ENCODE data around the gene RCSD1. TPM values are rescaled to one million over a fixed set of nuclear protein-coding genes. Genes with fewer than 3 reads are reported as not detected.

RCSD1 gene
- polyA plus RNA-seq, 3 donors, result 116 to 218 (median 216) TPM

GRCh38 chr1:167623951-167624350 lies 6.1 kb upstream of the RCSD1 start:
- Histone ChIP-seq H3K36me3 (replicated peaks in 1 of 2; ENCODE audit: control insufficient read depth in 1 of 2, insufficient read depth in 2 of 2, low read length in 2 of 2) (no peaks in the 10 kb centered on the region), H3K9ac (ENCODE audit: insufficient read depth, low read length, poor library complexity, severe bottlenecking) (no peak overlapping the region), H3K79me2 (ENCODE audit: insufficient read depth, low read length) (peaks cover 22% of the 10 kb centered on the region), H2AFZ (ENCODE audit: insufficient read depth, low read depth, low read length, poor library complexity, severe bottlenecking) (no peak overlapping the region), H4K20me1 (ENCODE audit: insufficient read depth, low read length) (no peaks in the 10 kb centered on the region), H3K4me2 (replicated peaks; ENCODE audit: extremely low read depth, low read length, poor library complexity, severe bottlenecking) (no peak overlapping the region), H3K9me3 (replicated peaks in 1 of 2; ENCODE audit: control insufficient read depth in 1 of 2, insufficient read depth in 1 of 2, low read length in 2 of 2) (no peaks in the 10 kb centered on the region), H3K27ac (ENCODE audit: low read depth in 1 of 2, low read length in 2 of 2) (no peak overlapping the region), H3K4me3 (replicated peaks in 1 of 3; ENCODE audit: low read depth in 2 of 3, low read length in 3 of 3) (no peak overlapping the region), H3K27me3 (ENCODE audit: control insufficient read depth in 2 of 2, insufficient read depth in 2 of 2, low read length in 2 of 2) (no peaks in the 10 kb centered on the region), H3K4me1 (ENCODE audit: control insufficient read depth in 1 of 2, insufficient read depth in 2 of 2, low read length in 2 of 2) (peaks cover 47 to 63% of the 10 kb centered on the region in 2 donors)
- Mint-ChIP-seq H3K27ac (peak overlapping the region; percentile 8 to 86 (median 40)), H3K4me3 (no peak overlapping the region), H3K9me3 (peaks cover 0 to 5% (median 0%) of the 10 kb centered on the region in 7 donors), H3K36me3 (no peaks in the 10 kb centered on the region), H3K4me1 (peaks cover 67% of the 10 kb centered on the region), H3K27me3 (ENCODE audit: low read depth in 3 of 3) (peaks cover 0 to 2% (median 0%) of the 10 kb centered on the region in 3 donors)
- WGBS (ENCODE audit: insufficient coverage), result 20% methylated on average over 1 of the region's 3 CpGs
- intact Hi-C loops (cut with micrococcal nuclease), result no loop called here
- DNase-seq, result peak in 2 of 3 donors; percentile 49 to 67
- no peak for TF ChIP-seq CTCF (IDR thresholded peaks at IDR 0.05)

GRCh38 chr1:167625040-167625823 lies 4.8 kb upstream of the RCSD1 start:
- no peak for TF ChIP-seq CTCF (IDR thresholded peaks at IDR 0.05)
- DNase-seq, result no peak
- H3K9ac ChIP-seq (ENCODE audit: insufficient read depth, low read length, poor library complexity, severe bottlenecking), result no peak overlapping the region
- H3K4me1 ChIP-seq (ENCODE audit: control insufficient read depth in 1 of 2, insufficient read depth in 2 of 2, low read length in 2 of 2), result peaks cover 44 to 59% of the 10 kb centered on the region in 2 donors
- H3K27ac ChIP-seq (ENCODE audit: low read depth in 1 of 2, low read length in 2 of 2), result no peak overlapping the region
- Mint-ChIP-seq H3K4me1 (peaks cover 63% of the 10 kb centered on the region), H3K36me3 (no peaks in the 10 kb centered on the region), H3K9me3 (peaks cover 0 to 5% (median 0%) of the 10 kb centered on the region in 7 donors), H3K27ac (peak overlapping the region in 3 of 7 donors; percentile 46 to 78 (median 71)), H3K4me3 (no peak overlapping the region), H3K27me3 (ENCODE audit: low read depth in 3 of 3) (no peaks in the 10 kb centered on the region)
- intact Hi-C loops (cut with micrococcal nuclease), result loop anchor here in 1 of 2 donors (1.0 kb wide), 1 partner anchor 9 kb away; no protein-coding TSS in a partner anchor
- H3K27me3 ChIP-seq (ENCODE audit: control insufficient read depth in 2 of 2, insufficient read depth in 2 of 2, low read length in 2 of 2), result no peaks in the 10 kb centered on the region
- no peak overlapping the region for H3K4me3 ChIP-seq (replicated peaks in 1 of 3; ENCODE audit: low read depth in 2 of 3, low read length in 3 of 3)
- no peak overlapping the region for H3K4me2 ChIP-seq (replicated peaks; ENCODE audit: extremely low read depth, low read length, poor library complexity, severe bottlenecking)
- H2AFZ ChIP-seq (ENCODE audit: insufficient read depth, low read depth, low read length, poor library complexity, severe bottlenecking), result no peak overlapping the region
- no peaks in the 10 kb centered on the region for H4K20me1 ChIP-seq (ENCODE audit: insufficient read depth, low read length)
- peaks cover 29% of the 10 kb centered on the region for H3K79me2 ChIP-seq (ENCODE audit: insufficient read depth, low read length)
- WGBS (ENCODE audit: insufficient coverage), result no CpG with 5 or more reads among the region's 2 CpGs
- no peaks in the 10 kb centered on the region for H3K36me3 ChIP-seq (replicated peaks in 1 of 2; ENCODE audit: control insufficient read depth in 1 of 2, insufficient read depth in 2 of 2, low read length in 2 of 2)
- H3K9me3 ChIP-seq (replicated peaks in 1 of 2; ENCODE audit: control insufficient read depth in 1 of 2, insufficient read depth in 1 of 2, low read length in 2 of 2), result no peaks in the 10 kb centered on the region

All from CD14-positive monocyte (primary cell).